ES-I3 (cell line): ENCODE data around the gene RAPGEF1.
"Not testable (repeated sequence)": the region's sequence is repeated elsewhere in the genome, so short reads cannot be mapped to it uniquely, and the experiment has no call there.

Source experiments
- H3K36me3 ChIP-seq: 2 replicates; pipeline ENCODE4 v1.6.1; 2013; ENCODE audit warnings: mild to moderate bottlenecking, low read length, control low read depth, moderate library complexity; ENCODE audit not compliant: insufficient read depth
- H3K4me1 ChIP-seq: 2 replicates; pipeline ENCODE4 v1.6.1; 2013; ENCODE audit warnings: mild to moderate bottlenecking, control low read depth, low read length; ENCODE audit not compliant: insufficient read depth
- H3K9ac ChIP-seq: 2 replicates; pipeline ENCODE4 v1.6.1; 2013; ENCODE audit warnings: low read depth, mild to moderate bottlenecking, low read length, moderate library complexity
- H3K9me3 ChIP-seq: 2 replicates; pipeline ENCODE4 v1.6.1; 2013; ENCODE audit warnings: mild to moderate bottlenecking, low read length, moderate library complexity; ENCODE audit not compliant: control insufficient read depth, insufficient read depth

The RAPGEF1 gene

DNA sequence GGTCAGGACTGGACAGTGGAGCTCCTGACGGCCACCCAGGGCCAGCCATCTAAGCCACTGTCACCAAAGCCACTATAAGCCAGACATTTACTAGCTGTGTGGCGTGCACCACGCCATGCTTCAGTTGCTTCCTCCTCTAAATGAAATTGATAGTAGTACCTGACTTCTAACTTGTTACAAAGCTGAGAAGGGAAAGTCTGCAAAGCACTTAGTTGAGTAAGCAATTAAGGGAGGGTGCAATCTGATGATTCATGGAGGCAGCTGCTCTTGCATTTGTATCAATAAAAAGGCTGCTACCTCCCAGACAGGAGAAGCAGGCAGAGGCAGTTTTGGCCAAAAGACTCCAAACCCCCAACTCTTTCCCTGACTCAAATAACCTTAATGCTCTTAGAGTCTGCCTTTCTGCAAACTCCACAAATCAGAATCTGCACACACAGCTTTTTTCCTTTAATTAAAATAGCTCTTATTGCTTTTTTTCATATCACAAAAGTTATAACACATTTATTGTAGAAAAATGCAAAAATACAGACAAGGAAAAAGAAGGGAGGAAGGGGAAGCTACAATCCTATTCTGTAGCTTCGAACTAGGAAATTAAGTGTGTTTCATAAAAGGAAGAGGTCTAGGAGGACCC, 19.3 kb upstream of the RAPGEF1 start:
- peaks cover 8% of the 10 kb centered on the region; the same call in 1 of the 2 replicates for H3K4me1 ChIP-seq
- H3K9ac ChIP-seq: no peak overlapping the region
- no peaks in the 10 kb centered on the region for H3K36me3 ChIP-seq
- no peaks in the 10 kb centered on the region for H3K9me3 ChIP-seq

DNA sequence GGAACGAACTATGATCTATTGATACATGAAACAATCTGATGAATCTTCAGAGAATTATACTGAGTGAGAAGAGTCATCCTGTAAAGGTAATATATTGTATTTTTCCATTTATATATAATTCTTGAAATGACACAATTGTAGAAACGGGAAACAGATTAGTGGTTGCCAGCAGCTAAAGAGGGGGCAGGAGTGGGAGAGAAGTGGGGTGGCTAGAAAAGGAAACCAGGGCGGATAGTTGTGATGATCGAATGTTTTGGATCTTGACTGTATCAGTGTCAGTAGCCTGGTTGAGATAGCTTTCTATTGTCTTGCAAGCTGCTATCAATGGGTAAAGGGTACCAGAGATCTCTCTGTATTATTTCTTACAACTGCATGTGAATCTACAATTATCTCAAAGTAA, 17.7 kb upstream of the RAPGEF1 start:
- H3K9me3 ChIP-seq: no peaks in the 10 kb centered on the region
- H3K4me1 ChIP-seq: peaks cover 8% of the 10 kb centered on the region; the same call in 1 of the 2 replicates
- no peak overlapping the region for H3K9ac ChIP-seq

DNA sequence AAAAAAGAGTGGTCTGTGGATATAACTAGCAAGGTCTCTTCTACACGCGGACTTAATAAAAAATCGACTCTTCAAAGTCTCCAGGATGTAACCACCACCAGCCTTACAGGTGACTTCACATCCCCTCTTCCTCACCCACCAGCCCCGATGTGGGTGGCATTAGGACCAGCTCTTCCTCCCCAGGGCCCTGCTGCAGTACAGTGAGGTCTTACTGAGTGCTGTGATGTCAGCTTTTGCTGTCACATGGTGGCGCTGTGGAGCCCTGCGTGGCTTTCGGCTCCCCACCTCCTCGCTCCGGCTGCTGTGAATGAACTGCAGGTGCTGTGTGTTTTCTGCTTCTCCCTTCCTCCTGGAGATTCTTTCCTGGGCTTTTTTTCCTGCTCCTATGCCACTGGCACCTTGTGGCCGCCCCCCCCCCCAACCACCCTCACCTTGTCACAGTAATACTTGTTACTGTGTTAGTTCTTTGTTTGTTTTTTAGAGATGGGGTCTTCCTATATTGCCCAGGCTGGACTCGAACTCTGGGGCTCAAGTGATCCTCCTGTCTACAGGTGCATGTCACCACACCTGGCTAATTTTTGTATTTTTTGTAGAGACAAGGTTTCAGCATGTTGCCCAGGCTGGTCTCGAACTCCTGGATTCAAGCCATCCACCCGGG, 15.8 kb upstream of the RAPGEF1 start:
- H3K9ac ChIP-seq: no peak overlapping the region
- H3K9me3 ChIP-seq: no peaks in the 10 kb centered on the region
- H3K4me1 ChIP-seq: peaks cover 8% of the 10 kb centered on the region; the same call in 1 of the 2 replicates
- no peaks in the 10 kb centered on the region for H3K36me3 ChIP-seq

More for the DNA sequence above, 17.7 kb upstream of the RAPGEF1 start:
- H3K36me3 ChIP-seq: no peaks in the 10 kb centered on the region

GRCh38 chr9:131754846-131755245, 15.0 kb upstream of the RAPGEF1 start:
- Histone ChIP-seq H3K9ac (no peak overlapping the region), H3K4me1 (peaks cover 8% of the 10 kb centered on the region; the same call in 1 of the 2 replicates), H3K36me3 (no peaks in the 10 kb centered on the region), H3K9me3 (no peaks in the 10 kb centered on the region)

DNA sequence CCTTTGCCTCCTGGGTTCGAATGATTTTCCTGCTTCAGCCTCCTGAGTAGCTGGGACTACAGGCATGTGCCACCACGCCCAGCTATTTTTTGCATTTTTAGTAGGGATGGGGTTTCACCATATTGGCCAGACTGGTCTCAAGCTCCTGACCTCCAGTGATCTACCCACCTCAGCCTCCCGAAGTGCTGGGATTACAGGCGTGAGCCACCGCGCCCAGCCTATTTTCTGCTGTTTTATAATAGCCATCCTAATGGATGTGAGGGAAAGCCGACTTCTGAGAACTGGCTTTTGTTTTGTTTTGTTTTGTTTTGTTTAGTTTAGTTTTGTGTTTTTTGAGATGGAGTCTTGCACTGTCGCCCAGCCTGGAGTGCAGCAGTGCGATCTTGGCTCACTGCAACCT, 13.9 kb upstream of the RAPGEF1 start:
- not testable (repeated sequence) for H3K4me1 ChIP-seq, H3K9me3 ChIP-seq, H3K36me3 ChIP-seq, H3K9ac ChIP-seq

DNA sequence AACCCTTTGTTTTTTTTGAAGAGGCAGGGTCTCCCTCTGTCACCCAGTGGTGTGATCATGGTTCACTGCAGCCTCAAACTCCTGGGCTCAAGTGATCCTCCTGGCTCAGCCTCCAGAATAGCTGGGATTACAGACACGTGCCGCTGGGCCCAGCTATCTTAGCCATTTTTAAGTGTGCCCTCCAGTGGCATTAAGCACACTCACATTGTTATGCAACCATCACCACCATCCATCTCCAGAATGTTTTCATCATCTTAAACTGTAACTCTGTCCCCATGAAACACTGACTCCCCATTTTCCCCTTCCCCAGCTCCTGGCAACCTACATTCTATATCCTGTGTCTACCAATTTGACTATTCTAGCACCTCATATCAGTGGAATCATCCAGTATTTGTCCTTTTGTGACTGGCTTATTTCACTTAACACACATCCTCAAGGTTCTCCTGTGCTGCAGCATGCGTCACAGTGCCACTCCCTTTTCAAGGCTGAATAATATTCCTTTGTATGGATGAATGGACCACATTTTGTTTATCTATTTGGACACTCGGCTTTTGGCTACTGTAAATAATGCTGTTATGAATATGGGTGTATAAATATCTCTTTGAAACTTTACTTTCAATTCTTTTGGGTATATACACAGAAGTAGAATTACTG, 12.5 kb upstream of the RAPGEF1 start:
- Histone ChIP-seq H3K9ac (no peak overlapping the region), H3K9me3 (no peaks in the 10 kb centered on the region), H3K4me1 (peaks cover 8% of the 10 kb centered on the region; the same call in 1 of the 2 replicates), H3K36me3 (no peaks in the 10 kb centered on the region)

- Histone ChIP-seq H3K9ac (no peak overlapping the region), H3K4me1 (no peaks in the 10 kb centered on the region), H3K36me3 (no peaks in the 10 kb centered on the region), H3K9me3 (no peaks in the 10 kb centered on the region)
Measured at GRCh38 chr9:131748411-131748955, 8.6 kb upstream of the RAPGEF1 start.

DNA sequence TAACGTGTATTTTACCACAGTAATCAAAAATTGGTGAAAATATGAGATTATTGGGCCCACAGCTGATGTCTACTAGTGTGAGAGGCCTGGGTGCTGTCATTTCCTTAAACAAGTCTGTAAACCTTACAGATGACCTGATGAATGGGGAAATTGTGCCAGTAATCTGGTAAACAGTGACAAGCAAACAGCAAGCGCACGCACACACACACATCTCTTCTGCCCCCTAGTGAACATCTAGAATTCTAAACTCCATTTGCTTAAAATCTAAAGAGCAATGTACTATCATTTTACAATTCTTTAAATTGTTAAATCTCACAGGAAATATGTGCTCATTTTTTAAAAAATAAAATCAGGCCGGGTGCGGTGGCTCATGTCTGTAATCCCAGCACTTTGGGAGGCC, 7.5 kb upstream of the RAPGEF1 start:
- no peak overlapping the region for H3K9ac ChIP-seq
- no peaks in the 10 kb centered on the region for H3K9me3 ChIP-seq
- H3K36me3 ChIP-seq: no peaks in the 10 kb centered on the region
- H3K4me1 ChIP-seq: no peaks in the 10 kb centered on the region

DNA sequence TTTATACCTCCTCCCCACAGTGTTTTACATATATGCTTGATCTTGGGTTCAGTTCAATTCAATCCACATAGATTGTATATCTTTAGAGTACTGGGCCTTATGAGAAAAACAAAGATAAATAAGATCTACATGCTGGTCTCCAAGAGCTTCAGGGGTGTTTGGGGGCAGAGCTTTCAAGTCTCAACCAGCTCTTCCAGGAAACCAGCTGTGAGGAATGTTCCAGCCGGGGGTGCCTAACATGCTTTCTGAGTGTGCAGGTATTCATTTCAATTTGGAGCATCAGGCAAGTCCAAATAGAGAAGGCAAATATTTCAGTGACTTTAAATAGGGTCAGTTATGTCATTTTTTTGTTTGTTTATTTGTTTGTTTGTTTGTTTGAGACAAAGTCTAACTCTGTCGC, 5.7 kb upstream of the RAPGEF1 start:
- Histone ChIP-seq H3K36me3 (no peaks in the 10 kb centered on the region), H3K9ac (no peak overlapping the region), H3K9me3 (no peaks in the 10 kb centered on the region), H3K4me1 (no peaks in the 10 kb centered on the region)

GRCh38 chr9:131744720-131745201, 4.9 kb upstream of the RAPGEF1 start:
- Histone ChIP-seq H3K9me3 (no peaks in the 10 kb centered on the region; the same call in 1 of the 2 replicates), H3K9ac (no peak overlapping the region), H3K4me1 (no peaks in the 10 kb centered on the region), H3K36me3 (no peaks in the 10 kb centered on the region)

- Histone ChIP-seq H3K4me1 (no peaks in the 10 kb centered on the region), H3K9ac (no peak overlapping the region), H3K36me3 (no peaks in the 10 kb centered on the region), H3K9me3 (no peaks in the 10 kb centered on the region; the same call in 1 of the 2 replicates)
Measured at GRCh38 chr9:131744171-131744719, 4.4 kb upstream of the RAPGEF1 start.

- Histone ChIP-seq H3K9me3 (no peaks in the 10 kb centered on the region; the same call in 1 of the 2 replicates), H3K36me3 (no peaks in the 10 kb centered on the region), H3K9ac (no peak overlapping the region), H3K4me1 (peaks cover 2% of the 10 kb centered on the region; the same call in 1 of the 2 replicates)
Measured at GRCh38 chr9:131743501-131743900, 3.6 kb upstream of the RAPGEF1 start.

GRCh38 chr9:131743096-131743495, 3.2 kb upstream of the RAPGEF1 start:
- H3K9me3 ChIP-seq: no peaks in the 10 kb centered on the region; the same call in 1 of the 2 replicates
- no peaks in the 10 kb centered on the region for H3K36me3 ChIP-seq
- no peak overlapping the region for H3K9ac ChIP-seq
- peaks cover 6% of the 10 kb centered on the region; the same call in 1 of the 2 replicates for H3K4me1 ChIP-seq

DNA sequence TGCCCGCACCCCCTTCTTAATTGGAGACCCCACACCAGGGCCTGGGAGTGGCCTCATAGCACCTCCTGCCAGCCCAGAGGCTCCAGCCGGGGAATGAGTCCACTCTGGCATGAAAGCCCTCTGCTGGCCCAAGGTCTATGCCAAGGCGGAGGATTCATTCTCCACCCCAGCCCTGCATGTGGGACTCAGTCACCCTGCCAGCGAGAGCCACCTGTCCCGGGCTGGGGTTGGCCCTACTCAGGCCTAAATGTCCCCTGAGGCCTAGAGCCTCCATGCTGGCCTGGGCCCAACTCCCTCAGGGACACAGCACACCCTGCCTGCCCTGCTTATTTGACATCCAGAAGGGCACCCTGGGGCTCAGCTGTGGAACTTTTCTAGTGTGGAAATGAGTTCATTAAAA, 1.0 kb upstream of the RAPGEF1 start:
- no peaks in the 10 kb centered on the region for H3K36me3 ChIP-seq
- H3K4me1 ChIP-seq: peaks cover 15% of the 10 kb centered on the region
- no peaks in the 10 kb centered on the region; the same call in 1 of the 2 replicates for H3K9me3 ChIP-seq
- H3K9ac ChIP-seq: no peak overlapping the region
